ENCODE data around the gene SDHA.

DNA sequence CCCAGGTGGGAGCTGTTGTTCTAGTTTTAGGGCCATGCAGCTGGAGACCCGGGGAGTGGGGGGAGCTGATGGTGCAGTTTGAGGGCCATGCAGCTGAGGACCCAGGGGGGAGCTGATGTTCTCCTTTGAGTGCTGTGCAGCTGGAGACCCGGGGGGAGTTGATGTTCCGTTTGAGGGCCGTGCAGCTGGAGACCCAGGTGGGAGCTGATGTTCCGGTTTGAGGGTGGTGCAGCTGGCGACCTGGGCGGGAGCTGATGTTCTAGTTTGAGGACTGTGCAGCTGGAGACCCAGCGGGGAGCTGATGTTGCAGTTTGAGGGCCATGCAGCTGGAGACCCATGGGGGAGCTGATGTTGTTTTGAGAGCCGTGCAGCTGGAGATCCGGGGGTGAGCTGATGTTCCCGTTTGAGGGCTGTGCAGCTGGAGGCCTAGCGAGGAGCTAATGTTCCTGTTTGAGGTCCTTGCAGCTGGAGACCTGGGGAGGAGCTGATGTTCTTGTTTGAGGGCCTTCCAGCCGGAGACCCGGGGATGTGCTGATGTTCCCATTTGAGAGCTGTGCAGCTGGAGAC is 68.0 kb downstream of the SDHA start:
- TF ChIP-seq, protein P1, sequence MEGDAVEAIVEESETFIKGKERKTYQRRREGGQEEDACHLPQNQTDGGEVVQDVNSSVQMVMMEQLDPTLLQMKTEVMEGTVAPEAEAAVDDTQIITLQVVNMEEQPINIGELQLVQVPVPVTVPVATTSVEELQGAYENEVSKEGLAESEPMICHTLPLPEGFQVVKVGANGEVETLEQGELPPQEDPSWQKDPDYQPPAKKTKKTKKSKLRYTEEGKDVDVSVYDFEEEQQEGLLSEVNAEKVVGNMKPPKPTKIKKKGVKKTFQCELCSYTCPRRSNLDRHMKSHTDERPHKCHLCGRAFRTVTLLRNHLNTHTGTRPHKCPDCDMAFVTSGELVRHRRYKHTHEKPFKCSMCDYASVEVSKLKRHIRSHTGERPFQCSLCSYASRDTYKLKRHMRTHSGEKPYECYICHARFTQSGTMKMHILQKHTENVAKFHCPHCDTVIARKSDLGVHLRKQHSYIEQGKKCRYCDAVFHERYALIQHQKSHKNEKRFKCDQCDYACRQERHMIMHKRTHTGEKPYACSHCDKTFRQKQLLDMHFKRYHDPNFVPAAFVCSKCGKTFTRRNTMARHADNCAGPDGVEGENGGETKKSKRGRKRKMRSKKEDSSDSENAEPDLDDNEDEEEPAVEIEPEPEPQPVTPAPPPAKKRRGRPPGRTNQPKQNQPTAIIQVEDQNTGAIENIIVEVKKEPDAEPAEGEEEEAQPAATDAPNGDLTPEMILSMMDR (IDR thresholded peaks at IDR 0.05), result no peak
- no peak for TF ChIP-seq POLR2AphosphoS5 (IDR thresholded peaks at IDR 0.05)
- no peak for TF ChIP-seq POLR2A (IDR thresholded peaks at IDR 0.05; ENCODE audit: low read depth)

All from esophagus muscularis mucosa (tissue), 3 donors.